ENCODE results near the gene UBE2E2.

UBE2E2 gene

DNA sequence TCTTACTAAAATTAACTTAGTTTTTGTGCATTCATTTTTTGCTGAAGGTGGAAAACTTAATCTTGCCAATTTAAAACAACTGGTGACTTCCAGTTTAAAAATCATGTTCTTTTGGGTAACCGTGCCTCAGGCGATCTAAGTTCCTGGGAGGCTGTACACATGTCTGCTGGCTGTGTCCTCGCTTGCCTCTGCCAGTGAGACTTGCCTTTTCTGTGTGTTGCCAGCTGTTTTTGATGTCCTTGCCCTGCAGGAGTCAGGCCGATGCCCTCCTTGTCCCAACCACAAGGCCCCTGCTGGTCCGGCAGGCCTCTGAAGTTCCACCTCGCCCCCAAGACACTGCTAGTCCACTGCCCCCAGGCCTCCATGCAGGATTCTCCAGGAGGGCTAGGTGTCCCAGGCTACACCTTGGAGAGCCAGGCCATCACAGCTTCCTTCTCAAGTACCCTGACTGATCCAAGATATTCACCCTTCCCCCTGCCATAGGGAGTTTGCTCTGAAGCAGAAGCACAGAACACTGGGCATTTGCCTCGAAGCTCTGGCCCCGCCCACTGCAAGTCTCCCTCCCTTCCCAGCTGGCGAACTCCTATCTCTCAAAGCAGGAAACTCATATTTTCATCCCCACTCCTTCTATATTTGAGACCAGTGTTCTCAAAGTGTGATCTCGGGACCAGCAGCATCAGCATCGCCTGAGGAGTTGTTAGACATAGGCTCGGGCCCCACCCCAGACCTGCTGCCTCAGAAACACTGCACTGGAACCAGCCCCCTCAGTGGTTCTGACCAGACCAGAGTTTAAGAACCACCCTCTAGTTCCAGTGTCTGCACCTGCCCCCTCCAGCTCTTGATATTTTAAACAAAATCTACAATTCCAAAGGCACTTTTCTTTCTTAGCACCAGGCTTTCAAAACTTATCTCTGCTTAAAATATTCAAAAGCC lies 416.8 kb downstream of the UBE2E2 start:
- TF ChIP-seq FOXP2 (optimal IDR thresholded peaks at IDR 0.05; ENCODE audit: borderline replicate concordance, extremely low read depth, extremely low read length, insufficient read depth) (no peak), SIN3A (IDR thresholded peaks at IDR 0.05; ENCODE audit: borderline replicate concordance, insufficient read depth, low read length) (no peak), TAF1 (IDR thresholded peaks at IDR 0.05; ENCODE audit: borderline replicate concordance, insufficient read depth, low read length) (no peak), POLR2AphosphoS5 (IDR thresholded peaks at IDR 0.05; ENCODE audit: low read depth, low read length) (no peak)
- TF ChIP-seq, protein P1, sequence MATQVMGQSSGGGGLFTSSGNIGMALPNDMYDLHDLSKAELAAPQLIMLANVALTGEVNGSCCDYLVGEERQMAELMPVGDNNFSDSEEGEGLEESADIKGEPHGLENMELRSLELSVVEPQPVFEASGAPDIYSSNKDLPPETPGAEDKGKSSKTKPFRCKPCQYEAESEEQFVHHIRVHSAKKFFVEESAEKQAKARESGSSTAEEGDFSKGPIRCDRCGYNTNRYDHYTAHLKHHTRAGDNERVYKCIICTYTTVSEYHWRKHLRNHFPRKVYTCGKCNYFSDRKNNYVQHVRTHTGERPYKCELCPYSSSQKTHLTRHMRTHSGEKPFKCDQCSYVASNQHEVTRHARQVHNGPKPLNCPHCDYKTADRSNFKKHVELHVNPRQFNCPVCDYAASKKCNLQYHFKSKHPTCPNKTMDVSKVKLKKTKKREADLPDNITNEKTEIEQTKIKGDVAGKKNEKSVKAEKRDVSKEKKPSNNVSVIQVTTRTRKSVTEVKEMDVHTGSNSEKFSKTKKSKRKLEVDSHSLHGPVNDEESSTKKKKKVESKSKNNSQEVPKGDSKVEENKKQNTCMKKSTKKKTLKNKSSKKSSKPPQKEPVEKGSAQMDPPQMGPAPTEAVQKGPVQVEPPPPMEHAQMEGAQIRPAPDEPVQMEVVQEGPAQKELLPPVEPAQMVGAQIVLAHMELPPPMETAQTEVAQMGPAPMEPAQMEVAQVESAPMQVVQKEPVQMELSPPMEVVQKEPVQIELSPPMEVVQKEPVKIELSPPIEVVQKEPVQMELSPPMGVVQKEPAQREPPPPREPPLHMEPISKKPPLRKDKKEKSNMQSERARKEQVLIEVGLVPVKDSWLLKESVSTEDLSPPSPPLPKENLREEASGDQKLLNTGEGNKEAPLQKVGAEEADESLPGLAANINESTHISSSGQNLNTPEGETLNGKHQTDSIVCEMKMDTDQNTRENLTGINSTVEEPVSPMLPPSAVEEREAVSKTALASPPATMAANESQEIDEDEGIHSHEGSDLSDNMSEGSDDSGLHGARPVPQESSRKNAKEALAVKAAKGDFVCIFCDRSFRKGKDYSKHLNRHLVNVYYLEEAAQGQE (IDR thresholded peaks at IDR 0.05; ENCODE audit: insufficient read depth in 1 of 2, low read depth in 2 of 2, low read length in 2 of 2): no peak

DNA sequence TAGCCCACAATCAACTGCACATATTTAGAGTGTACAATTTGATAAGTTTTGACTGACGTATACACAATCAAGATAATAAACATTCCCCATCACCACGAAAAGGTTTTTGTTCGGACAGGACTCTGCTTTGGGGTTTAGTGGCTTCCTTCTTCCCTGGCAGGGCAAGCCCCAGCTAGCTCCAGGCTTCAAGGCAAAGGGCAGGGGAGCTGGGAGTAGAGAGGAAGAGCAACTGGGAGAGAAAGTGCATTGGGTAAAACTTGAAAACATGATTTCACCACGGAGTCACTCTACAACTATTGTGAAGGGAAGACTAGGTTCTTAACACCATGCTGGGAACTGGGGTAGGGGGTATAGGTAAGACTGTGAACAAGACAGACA lies 417.5 kb downstream of the UBE2E2 start:
- TF ChIP-seq TAF1 (IDR thresholded peaks at IDR 0.05; ENCODE audit: borderline replicate concordance, insufficient read depth, low read length): no peak
- no peak for TF ChIP-seq POLR2AphosphoS5 (IDR thresholded peaks at IDR 0.05; ENCODE audit: low read depth, low read length)
- TF ChIP-seq FOXP2 (optimal IDR thresholded peaks at IDR 0.05; ENCODE audit: borderline replicate concordance, extremely low read depth, extremely low read length, insufficient read depth): no peak
- TF ChIP-seq SIN3A (IDR thresholded peaks at IDR 0.05; ENCODE audit: borderline replicate concordance, insufficient read depth, low read length): no peak
- TF ChIP-seq, protein P1 (IDR thresholded peaks at IDR 0.05; ENCODE audit: insufficient read depth in 1 of 2, low read depth in 2 of 2, low read length in 2 of 2): no peak

DNA sequence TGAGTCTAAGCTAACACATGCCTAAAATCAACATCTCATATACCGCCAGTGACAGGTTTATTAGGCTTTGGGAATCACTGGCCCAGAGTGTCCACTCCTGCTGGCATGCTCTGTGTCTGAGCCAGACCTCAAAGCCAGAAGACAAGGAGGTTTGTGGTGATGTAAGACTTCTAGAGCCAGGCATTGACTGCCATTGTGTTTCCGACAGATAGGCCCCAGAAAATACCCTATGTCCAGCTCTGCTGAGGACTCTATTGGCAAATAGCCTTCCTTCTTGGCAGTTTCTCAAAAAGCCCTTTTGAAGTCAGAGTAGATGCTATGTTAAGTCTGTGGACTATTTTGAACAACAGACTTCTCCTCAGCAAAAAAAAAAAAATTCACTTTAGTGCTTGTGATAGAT lies 420.7 kb downstream of the UBE2E2 start:
- TF ChIP-seq FOXP2 (optimal IDR thresholded peaks at IDR 0.05; ENCODE audit: borderline replicate concordance, extremely low read depth, extremely low read length, insufficient read depth) (no peak), SIN3A (IDR thresholded peaks at IDR 0.05; ENCODE audit: borderline replicate concordance, insufficient read depth, low read length) (no peak), TAF1 (IDR thresholded peaks at IDR 0.05; ENCODE audit: borderline replicate concordance, insufficient read depth, low read length) (no peak), POLR2AphosphoS5 (IDR thresholded peaks at IDR 0.05; ENCODE audit: low read depth, low read length) (no peak)
- TF ChIP-seq, protein P1 (IDR thresholded peaks at IDR 0.05; ENCODE audit: insufficient read depth in 1 of 2, low read depth in 2 of 2, low read length in 2 of 2): no peak

DNA sequence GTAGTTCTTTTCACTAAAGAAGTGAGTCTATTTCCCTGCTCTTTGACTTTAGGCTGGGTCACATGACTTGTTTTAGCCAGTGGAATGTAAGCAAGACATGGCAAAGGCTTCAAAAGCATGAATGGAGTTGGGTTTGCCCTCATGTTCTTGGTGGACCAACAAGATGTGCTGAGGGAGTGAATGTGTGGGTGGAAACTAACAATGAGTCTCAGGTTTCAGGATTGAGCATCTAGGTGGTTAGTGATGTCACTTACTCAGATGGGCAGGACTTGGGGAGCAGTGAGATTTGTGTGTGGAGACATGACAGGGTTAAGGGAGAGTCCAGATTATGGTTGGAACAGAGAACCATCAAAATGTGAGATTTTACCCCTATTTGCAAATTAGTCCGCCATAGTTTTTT lies 421.2 kb downstream of the UBE2E2 start:
- TF ChIP-seq POLR2AphosphoS5 (IDR thresholded peaks at IDR 0.05; ENCODE audit: low read depth, low read length): no peak
- TF ChIP-seq FOXP2 (optimal IDR thresholded peaks at IDR 0.05; ENCODE audit: borderline replicate concordance, extremely low read depth, extremely low read length, insufficient read depth): no peak
- TF ChIP-seq, protein P1 (IDR thresholded peaks at IDR 0.05; ENCODE audit: insufficient read depth in 1 of 2, low read depth in 2 of 2, low read length in 2 of 2): no peak
- TF ChIP-seq TAF1 (IDR thresholded peaks at IDR 0.05; ENCODE audit: borderline replicate concordance, insufficient read depth, low read length): no peak
- TF ChIP-seq SIN3A (IDR thresholded peaks at IDR 0.05; ENCODE audit: borderline replicate concordance, insufficient read depth, low read length): no peak
